D721Med (cell line): ENCODE results near the gene ATXN1.

ENCODE experiments used
- DNase-seq: peaks from one replicate; pipeline ENCODE4 v3.0.0; 2011; ENCODE audit warnings: low spot score; ENCODE audit not compliant: insufficient read length
- FAIRE-seq: peaks from 2 replicates; lab custom pipeline; 2011; peaks lifted over from hg19 to GRCh38; lab: Jason Lieb, UNC
- CTCF ChIP-seq: IDR thresholded peaks from 2 replicates; pipeline ENCODE4 v1.5.1; 2012; ENCODE audit warnings: mild to moderate bottlenecking, control low read depth; ENCODE audit not compliant: insufficient read depth; ENCODE audit errors: missing control alignments

ATXN1 gene

GRCh38 chr6:16277101-16277981 is 483.9 kb downstream of the ATXN1 start:
- FAIRE-seq (no peak), DNase-seq (no peak)
- TF ChIP-seq CTCF: peak; percentile 41

GRCh38 chr6:16274885-16275589 is 486.2 kb downstream of the ATXN1 start:
- no peak for TF ChIP-seq CTCF
- no peak for DNase-seq
- FAIRE-seq: no peak

- FAIRE-seq: no peak
- TF ChIP-seq CTCF: no peak
- DNase-seq: no peak
Observed at GRCh38 chr6:16274483-16274882, 486.8 kb downstream of the ATXN1 start.

- DNase-seq (no peak), FAIRE-seq (no peak)
- no peak for TF ChIP-seq CTCF
Observed at GRCh38 chr6:16273256-16273655, 488.0 kb downstream of the ATXN1 start.

- DNase-seq: no peak
- no peak for FAIRE-seq
- TF ChIP-seq CTCF: no peak
Observed at GRCh38 chr6:16272201-16272600, 489.1 kb downstream of the ATXN1 start.

- FAIRE-seq (no peak), DNase-seq (no peak)
- no peak for TF ChIP-seq CTCF
Observed at GRCh38 chr6:16271428-16271827, 489.8 kb downstream of the ATXN1 start.
